HG02642 (cell line): ENCODE data around the gene DLEC1.
"Not testable (repeated sequence)": the region's sequence is repeated elsewhere in the genome, so short reads cannot be mapped to it uniquely, and the experiment has no call there.

Source experiments
- ATAC-seq: cut with Tn5 transposase; IDR thresholded peaks from one replicate; pipeline ENCODE4 v1.9.1; 2021; ENCODE audit warnings: mild to moderate bottlenecking; ENCODE audit not compliant: unreplicated experiment, poor library complexity

DLEC1 gene

GRCh38 chr3:38131621-38132369 lies 92.8 kb downstream of the DLEC1 start:
- no peak for ATAC-seq

GRCh38 chr3:38133209-38133556 lies 94.2 kb downstream of the DLEC1 start:
- ATAC-seq: no peak

- no peak for ATAC-seq
These were observed 94.8 kb downstream of the DLEC1 start for GRCh38 chr3:38133557-38134405.

DNA sequence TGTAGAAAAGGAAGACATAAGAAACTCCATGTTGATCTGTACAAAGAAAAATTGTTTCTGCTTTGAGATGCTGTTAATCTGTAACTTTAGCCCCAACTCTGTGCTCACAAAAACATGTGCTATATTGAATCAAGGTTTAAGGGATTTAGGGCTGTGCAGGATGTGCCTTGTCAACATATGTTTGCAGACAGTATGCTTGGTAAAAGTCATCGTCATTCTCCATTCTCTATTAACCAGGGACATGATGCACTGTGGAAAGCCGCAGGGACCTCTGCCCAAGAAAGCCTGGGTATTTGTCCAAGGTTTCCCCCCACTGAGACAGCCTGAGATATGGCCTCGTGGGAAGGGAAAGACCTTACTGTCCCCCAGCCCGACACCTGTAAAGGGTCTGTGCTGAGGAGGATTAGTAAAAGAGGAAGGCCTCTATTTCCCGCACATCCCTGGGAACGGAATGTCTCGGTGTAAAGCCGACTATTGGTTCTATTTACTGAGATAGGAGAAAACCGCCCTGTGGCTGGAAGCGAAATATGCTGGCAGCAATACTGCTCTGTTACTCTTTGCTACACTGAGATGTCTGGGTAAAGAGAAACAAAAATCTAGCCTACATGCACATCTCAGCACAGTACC lies 95.6 kb downstream of the DLEC1 start:
- ATAC-seq: not testable (repeated sequence)

GRCh38 chr3:38135621-38136277 lies 96.7 kb downstream of the DLEC1 start:
- ATAC-seq: not testable (repeated sequence)

GRCh38 chr3:38136393-38136776 lies 97.4 kb downstream of the DLEC1 start:
- no peak for ATAC-seq

GRCh38 chr3:38136777-38137614 lies 98.0 kb downstream of the DLEC1 start, which contains the start of gene ACAA1:
TSS of gene ACAA1 (minus strand) at chr3:38137127. CDS start at chr3:38137035, 92 bp downstream.
- peak; percentile 89 for ATAC-seq

GRCh38 chr3:38137615-38138348 lies 98.8 kb downstream of the DLEC1 start:
- no peak for ATAC-seq

GRCh38 chr3:38138349-38139190 lies 99.6 kb downstream of the DLEC1 start, which contains the start of gene MYD88:
TSS of gene MYD88 (plus strand) at chr3:38138661. CDS start at chr3:38138701, 40 bp downstream.
- ATAC-seq: peak; percentile 49

GRCh38 chr3:38139191-38139590 lies 100.2 kb downstream of the DLEC1 start:
- ATAC-seq: no peak

DNA sequence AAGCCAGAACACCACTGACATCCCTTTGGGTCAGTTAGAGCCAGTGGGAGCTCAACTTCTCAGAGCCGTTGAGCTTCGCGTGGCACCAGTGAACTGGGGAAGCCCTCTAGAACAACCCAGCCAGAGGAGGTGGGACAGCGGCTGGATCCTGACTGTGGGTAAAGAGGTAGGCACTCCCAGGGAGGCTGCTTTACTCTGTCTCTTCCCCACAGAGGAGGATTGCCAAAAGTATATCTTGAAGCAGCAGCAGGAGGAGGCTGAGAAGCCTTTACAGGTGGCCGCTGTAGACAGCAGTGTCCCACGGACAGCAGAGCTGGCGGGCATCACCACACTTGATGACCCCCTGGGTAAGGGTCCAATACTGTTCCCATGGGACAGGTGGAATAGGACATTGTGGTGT lies 100.6 kb downstream of the DLEC1 start:
- ATAC-seq: no peak

GRCh38 chr3:38140326-38141172 lies 101.5 kb downstream of the DLEC1 start:
- no peak for ATAC-seq

- no peak for ATAC-seq
These were observed 102.4 kb downstream of the DLEC1 start for GRCh38 chr3:38141173-38141951.

DNA sequence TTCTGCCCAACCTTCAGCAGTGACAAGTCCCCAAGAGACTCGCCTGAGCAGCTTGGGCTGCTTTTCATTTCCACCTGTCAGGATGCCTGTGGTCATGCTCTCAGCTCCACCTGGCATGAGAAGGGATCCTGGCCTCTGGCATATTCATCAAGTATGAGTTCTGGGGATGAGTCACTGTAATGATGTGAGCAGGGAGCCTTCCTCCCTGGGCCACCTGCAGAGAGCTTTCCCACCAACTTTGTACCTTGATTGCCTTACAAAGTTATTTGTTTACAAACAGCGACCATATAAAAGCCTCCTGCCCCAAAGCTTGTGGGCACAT lies 102.9 kb downstream of the DLEC1 start:
- no peak for ATAC-seq

- ATAC-seq: no peak
These were observed 104.0 kb downstream of the DLEC1 start for GRCh38 chr3:38142959-38143358.

- no peak for ATAC-seq
These were observed 104.5 kb downstream of the DLEC1 start for GRCh38 chr3:38143511-38143910.

DNA sequence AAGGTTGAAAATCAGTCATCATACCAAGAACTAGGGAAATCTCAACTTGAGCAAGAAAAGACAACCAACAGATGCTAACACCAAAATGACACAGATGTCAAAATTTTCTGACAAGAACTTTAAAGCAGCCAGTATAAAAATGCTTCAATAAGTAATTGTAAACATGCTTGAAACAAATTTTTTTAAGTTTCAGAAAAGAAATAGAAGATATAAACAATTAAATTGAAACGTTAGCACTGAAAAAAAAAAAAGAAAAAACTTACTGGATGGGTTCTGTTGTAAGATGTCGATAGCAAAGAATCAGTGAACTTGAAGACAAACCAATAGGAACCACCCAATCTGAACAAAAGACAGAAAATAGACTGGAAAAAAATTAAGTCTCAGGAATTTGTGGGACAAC lies 107.5 kb downstream of the DLEC1 start:
- ATAC-seq: no peak
